GM12878 (cell line): Measurements from ENCODE around the gene LYPD8. TPM values are rescaled to one million over a fixed set of nuclear protein-coding genes. Genes with fewer than 3 reads are reported as not detected.

Experiments used
- ATF2 ChIP-seq: IDR thresholded peaks from 2 replicates; pipeline ENCODE4 v1.6.1; 2012; ENCODE audit warnings: low read length, inconsistent platforms
- BACH1 ChIP-seq: fragments of 450-650 bp; IDR thresholded peaks from 2 replicates; pipeline ENCODE4 v1.6.1; 2017; ENCODE audit warnings: mild to moderate bottlenecking, borderline replicate concordance
- E2F8 ChIP-seq: fragments of 450-650 bp; IDR thresholded peaks from 2 replicates; pipeline ENCODE4 v1.6.1; 2018; ENCODE audit warnings: mild to moderate bottlenecking, low read depth, moderate library complexity; ENCODE audit not compliant: partially characterized antibody
- HDAC6 ChIP-seq: fragments of 200-600 bp; sonication (generic); IDR thresholded peaks from one replicate; pipeline ENCODE4 v1.8.0; 2017; ENCODE audit warnings: antibody characterized with exemption; ENCODE audit not compliant: unreplicated experiment
- IKZF2 ChIP-seq, 2 experiments: fragments of 450-650 bp; IDR thresholded peaks; 2 replicates each; pipeline ENCODE4 v1.6.1; 2017; ENCODE audit warnings: mild to moderate bottlenecking in 2 of 2, moderate library complexity in 2 of 2
- NFIC ChIP-seq: IDR thresholded peaks from 2 replicates; pipeline ENCODE4 v1.6.1; 2012; ENCODE audit warnings: low read depth, mild to moderate bottlenecking, inconsistent platforms, low read length, moderate library complexity
- ZBTB33 ChIP-seq: fragments of 450-650 bp; IDR thresholded peaks from 2 replicates; pipeline ENCODE4 v1.6.1; 2017; ENCODE audit warnings: mild to moderate bottlenecking
- ZSCAN29 ChIP-seq: fragments of 450-650 bp; IDR thresholded peaks from 2 replicates; pipeline ENCODE4 v1.6.1; 2017; ENCODE audit warnings: mild to moderate bottlenecking, moderate library complexity
- polyA plus RNA-seq, 11 experiments: library from polyadenylated mRNA; depleted of rRNA in 4 of 11; unstranded in 6 of 11; stranded (reverse) in 5 of 11; fragments of >200 nt; fragmentation: Nextera tagmentation in 4 of 11; fragmentation: Illumina TruSeq in 1 of 11; extraction: Ambion mirVana in 4 of 11; extraction: Trizol in 1 of 11; gene quantifications; 1 replicate in 1 of 11; 2 replicates in 10 of 11; pipeline versions ENCODE4 v1.2.1 to v1.2.3, GENCODE V29; 2011 to 2016; ENCODE audit warnings: inconsistent platforms in 2 of 11, missing spikeins in 2 of 11, low read depth in 1 of 11
- total RNA-seq, 4 experiments: library from RNA; depleted of rRNA in 3 of 4; stranded (reverse); fragments of >200 nt in 3 of 4; fragmentation: Illumina TruSeq in 1 of 4; extraction: Trizol in 1 of 4; gene quantifications; 2 replicates each; pipeline versions ENCODE4 v1.2.1 to v1.2.3, GENCODE V29; 2013 to 2021
- TF ChIP-seq, protein P1 (sequence below): IDR thresholded peaks from 2 replicates; pipeline ENCODE4 v1.6.1; 2012; ENCODE audit warnings: mild to moderate bottlenecking, low read depth, low read length
- TF ChIP-seq, protein P2 (sequence below): IDR thresholded peaks from 2 replicates; pipeline ENCODE4 v1.6.1; 2011; ENCODE audit warnings: mild to moderate bottlenecking, low read depth, low read length, moderate library complexity; ENCODE audit not compliant: insufficient replicate concordance
- TF ChIP-seq, protein P3 (sequence below): IDR thresholded peaks from 2 replicates; pipeline ENCODE4 v1.6.1; 2011; ENCODE audit warnings: borderline replicate concordance, low read depth, mild to moderate bottlenecking, moderate library complexity, low read length; ENCODE audit not compliant: insufficient read depth, poor library complexity, severe bottlenecking

The LYPD8 gene
- total and polyA plus RNA-seq, 10 of the 15 experiments (the other 5 are each of a cell fraction or from before 2014, with no cell fraction given), result 0.13 to 0.40 (median 0.18) TPM; not detected in 7

DNA sequence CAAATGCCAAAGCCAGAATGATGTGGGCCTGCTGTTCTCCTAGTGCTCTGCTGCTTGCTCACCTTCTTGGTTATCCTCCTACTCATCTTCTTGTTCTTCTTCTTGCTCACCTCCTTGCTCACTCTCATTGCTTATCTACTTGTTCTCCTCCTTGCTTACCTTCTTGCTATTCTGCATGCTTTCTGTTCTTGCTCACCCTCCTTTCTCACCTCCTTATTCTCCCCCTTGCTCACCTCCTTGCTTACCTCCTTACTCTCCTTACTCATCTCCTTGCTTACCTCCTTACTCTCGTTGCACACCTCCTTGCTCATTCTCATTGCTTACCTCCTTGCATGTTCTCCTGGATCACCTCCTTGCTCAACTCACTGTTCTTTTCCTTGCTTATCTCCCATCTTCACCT, 52.8 kb downstream of the LYPD8 start, which contains the start of gene OR14I1 (continued):
- TF ChIP-seq, protein P1, sequence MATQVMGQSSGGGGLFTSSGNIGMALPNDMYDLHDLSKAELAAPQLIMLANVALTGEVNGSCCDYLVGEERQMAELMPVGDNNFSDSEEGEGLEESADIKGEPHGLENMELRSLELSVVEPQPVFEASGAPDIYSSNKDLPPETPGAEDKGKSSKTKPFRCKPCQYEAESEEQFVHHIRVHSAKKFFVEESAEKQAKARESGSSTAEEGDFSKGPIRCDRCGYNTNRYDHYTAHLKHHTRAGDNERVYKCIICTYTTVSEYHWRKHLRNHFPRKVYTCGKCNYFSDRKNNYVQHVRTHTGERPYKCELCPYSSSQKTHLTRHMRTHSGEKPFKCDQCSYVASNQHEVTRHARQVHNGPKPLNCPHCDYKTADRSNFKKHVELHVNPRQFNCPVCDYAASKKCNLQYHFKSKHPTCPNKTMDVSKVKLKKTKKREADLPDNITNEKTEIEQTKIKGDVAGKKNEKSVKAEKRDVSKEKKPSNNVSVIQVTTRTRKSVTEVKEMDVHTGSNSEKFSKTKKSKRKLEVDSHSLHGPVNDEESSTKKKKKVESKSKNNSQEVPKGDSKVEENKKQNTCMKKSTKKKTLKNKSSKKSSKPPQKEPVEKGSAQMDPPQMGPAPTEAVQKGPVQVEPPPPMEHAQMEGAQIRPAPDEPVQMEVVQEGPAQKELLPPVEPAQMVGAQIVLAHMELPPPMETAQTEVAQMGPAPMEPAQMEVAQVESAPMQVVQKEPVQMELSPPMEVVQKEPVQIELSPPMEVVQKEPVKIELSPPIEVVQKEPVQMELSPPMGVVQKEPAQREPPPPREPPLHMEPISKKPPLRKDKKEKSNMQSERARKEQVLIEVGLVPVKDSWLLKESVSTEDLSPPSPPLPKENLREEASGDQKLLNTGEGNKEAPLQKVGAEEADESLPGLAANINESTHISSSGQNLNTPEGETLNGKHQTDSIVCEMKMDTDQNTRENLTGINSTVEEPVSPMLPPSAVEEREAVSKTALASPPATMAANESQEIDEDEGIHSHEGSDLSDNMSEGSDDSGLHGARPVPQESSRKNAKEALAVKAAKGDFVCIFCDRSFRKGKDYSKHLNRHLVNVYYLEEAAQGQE, result no peak
- no peak for TF ChIP-seq ZBTB33
- TF ChIP-seq IKZF2 (IDR thresholded peaks at IDR 0.05), result no peak
- TF ChIP-seq ATF2, result no peak
- no peak for TF ChIP-seq HDAC6
- TF ChIP-seq, protein P2, sequence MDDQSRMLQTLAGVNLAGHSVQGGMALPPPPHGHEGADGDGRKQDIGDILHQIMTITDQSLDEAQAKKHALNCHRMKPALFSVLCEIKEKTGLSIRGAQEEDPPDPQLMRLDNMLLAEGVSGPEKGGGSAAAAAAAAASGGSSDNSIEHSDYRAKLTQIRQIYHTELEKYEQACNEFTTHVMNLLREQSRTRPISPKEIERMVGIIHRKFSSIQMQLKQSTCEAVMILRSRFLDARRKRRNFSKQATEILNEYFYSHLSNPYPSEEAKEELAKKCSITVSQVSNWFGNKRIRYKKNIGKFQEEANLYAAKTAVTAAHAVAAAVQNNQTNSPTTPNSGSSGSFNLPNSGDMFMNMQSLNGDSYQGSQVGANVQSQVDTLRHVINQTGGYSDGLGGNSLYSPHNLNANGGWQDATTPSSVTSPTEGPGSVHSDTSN, result no peak
- TF ChIP-seq, protein P3, sequence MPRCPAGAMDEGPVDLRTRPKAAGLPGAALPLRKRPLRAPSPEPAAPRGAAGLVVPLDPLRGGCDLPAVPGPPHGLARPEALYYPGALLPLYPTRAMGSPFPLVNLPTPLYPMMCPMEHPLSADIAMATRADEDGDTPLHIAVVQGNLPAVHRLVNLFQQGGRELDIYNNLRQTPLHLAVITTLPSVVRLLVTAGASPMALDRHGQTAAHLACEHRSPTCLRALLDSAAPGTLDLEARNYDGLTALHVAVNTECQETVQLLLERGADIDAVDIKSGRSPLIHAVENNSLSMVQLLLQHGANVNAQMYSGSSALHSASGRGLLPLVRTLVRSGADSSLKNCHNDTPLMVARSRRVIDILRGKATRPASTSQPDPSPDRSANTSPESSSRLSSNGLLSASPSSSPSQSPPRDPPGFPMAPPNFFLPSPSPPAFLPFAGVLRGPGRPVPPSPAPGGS, result peak; percentile 93
- no peak for TF ChIP-seq ZSCAN29
- 0 out of 2 replicates have a peak, but pooled peaks have one; percentile 25 for TF ChIP-seq NFIC
- no peak for TF ChIP-seq BACH1
- no peak for TF ChIP-seq E2F8
- TF ChIP-seq, all 136 proteins: peak for 3
